ENCODE results near the gene SLC30A9. TPM values are rescaled to one million over a fixed set of nuclear protein-coding genes. Genes with fewer than 3 reads are reported as not detected.

SLC30A9 gene
- total and polyA plus RNA-seq, 10 of the 15 experiments (the other 5 are each of a cell fraction or from before 2014, with no cell fraction given): 12.1 to 75.9 (median 46.6) TPM

- no peak for TF ChIP-seq ZBTB4 (CRISPR knock-in tag; IDR thresholded peaks at IDR 0.05)
- TF ChIP-seq CBX5 (IDR thresholded peaks at IDR 0.05; ENCODE audit: low read depth): no peak
- no peak for TF ChIP-seq HDGF (IDR thresholded peaks at IDR 0.05)
- TF ChIP-seq ZNF217 (IDR thresholded peaks at IDR 0.05): no peak
- TF ChIP-seq PML (IDR thresholded peaks at IDR 0.05; ENCODE audit: low read length): no peak
Observed at GRCh38 chr4:42074294-42074693, 84.0 kb downstream of the SLC30A9 start (continued).

- no peak overlapping the region for H3K9ac ChIP-seq (ENCODE audit: control insufficient read depth, insufficient read depth, low read length)
- no peaks in the 10 kb centered on the region; a peak in 1 of 4 replicates for H3K36me3 ChIP-seq (ENCODE audit: control insufficient read depth in 2 of 2, insufficient read depth in 2 of 2, low read length in 1 of 2)
- ATAC-seq (peak; percentile 96), FAIRE-seq (peak; percentile 91), DNase-seq (ENCODE audit: low read depth, low spot score) (peak; percentile 20)
- H3K27ac ChIP-seq (ENCODE audit: control insufficient read depth, insufficient read depth): peak overlapping the region; percentile 26; the same call in 1 of the 2 replicates
- no peaks in the 10 kb centered on the region for H3K27me3 ChIP-seq (replicated peaks in 1 of 2; ENCODE audit: control insufficient read depth in 2 of 2, insufficient read depth in 2 of 2, low read length in 1 of 2)
- no peaks in the 10 kb centered on the region for H3K79me2 ChIP-seq (ENCODE audit: control insufficient read depth, insufficient read depth, low read length)
- CTCF ChIA-PET: no interaction called here
- SMC1A ChIA-PET (ENCODE audit: uncharacterized antibody, unreplicated experiment): interaction anchor here (0.8 to 0.9 kb wide), 2 partner anchors 10 to 29 kb away, joined by 3 read pairs; no protein-coding TSS in a partner anchor
- no peak overlapping the region for H2AFZ ChIP-seq (ENCODE audit: control insufficient read depth, low read depth, low read length)
- peak overlapping the region; percentile 28; the same call in 1 of the 2 replicates for H3K4me2 ChIP-seq (ENCODE audit: control insufficient read depth, insufficient read depth)
- BruUV-seq (replicated peaks): no TSS peak
- H3K4me1 ChIP-seq (ENCODE audit: control insufficient read depth, insufficient read depth, low read length): no peaks in the 10 kb centered on the region
- intact Hi-C loops (cut with micrococcal nuclease; ENCODE audit: unreplicated experiment): no loop called here
- in situ Hi-C loops (cut with MboI): no loop called here
- H3K4me3 ChIP-seq: no peak overlapping the region
- H3K9me3 ChIP-seq (replicated peaks; ENCODE audit: control insufficient read depth, insufficient read depth, low read length): no peaks in the 10 kb centered on the region
- POLR2A ChIA-PET: no interaction called here
- RAD21 ChIA-PET (ENCODE audit: unreplicated experiment): no interaction called here
- no peaks in the 10 kb centered on the region for H4K20me1 ChIP-seq (ENCODE audit: control insufficient read depth, insufficient read depth)
- TF ChIP-seq MEF2B (IDR thresholded peaks at IDR 0.05; ENCODE audit: partially characterized antibody, poor library complexity, severe bottlenecking): no peak
- peak; percentile 72 for TF ChIP-seq NFIC (IDR thresholded peaks at IDR 0.05; ENCODE audit: low read depth, low read length)
- no peak; the same call in 1 of the 2 replicates for TF ChIP-seq BMI1 (IDR thresholded peaks at IDR 0.05; ENCODE audit: borderline replicate concordance)
- peak; percentile 61 for TF ChIP-seq SPI1 (IDR thresholded peaks at IDR 0.05; ENCODE audit: borderline replicate concordance, insufficient read depth, low read depth, low read length)
- TF ChIP-seq EGR1 (IDR thresholded peaks at IDR 0.05; ENCODE audit: borderline replicate concordance in 1 of 2, low read depth in 2 of 2, low read length in 2 of 2): no peak
- TF ChIP-seq BCL3 (IDR thresholded peaks at IDR 0.05; ENCODE audit: borderline replicate concordance, insufficient read depth, low read depth, low read length, poor library complexity, severe bottlenecking): no peak
- TF ChIP-seq SRF (IDR thresholded peaks at IDR 0.05; ENCODE audit: low read depth in 2 of 2, low read length in 2 of 2): no peak
- 0 out of 4 replicates have a peak, but pooled peaks of 1 of the 2 experiments have one; percentile 17 for TF ChIP-seq EP300 (IDR thresholded peaks at IDR 0.05; ENCODE audit: borderline replicate concordance in 1 of 2, control insufficient read depth in 1 of 2, low read depth in 2 of 2, low read length in 2 of 2)
- TF ChIP-seq ZNF217 (IDR thresholded peaks at IDR 0.05): peak; percentile 64; the same call in 1 of the 2 replicates
- TF ChIP-seq CBFB (IDR thresholded peaks at IDR 0.05; ENCODE audit: low read depth): no peak
- TF ChIP-seq SMAD1 (IDR thresholded peaks at IDR 0.05; ENCODE audit: low read depth, partially characterized antibody): no peak
- TF ChIP-seq ATF2 (IDR thresholded peaks at IDR 0.05; ENCODE audit: low read length): peak; percentile 32; the same call in 1 of the 2 replicates
Observed at GRCh38 chr4:42078184-42078801, 88.0 kb downstream of the SLC30A9 start.
